ENCODE data around the gene RCAN1. TPM values are rescaled to one million over a fixed set of nuclear protein-coding genes. Genes with fewer than 3 reads are reported as not detected.

RCAN1 gene
- total RNA-seq, 1 donor: 3.2 TPM

- no peak for DNase-seq (ENCODE audit: low read depth in 2 of 3, low spot score in 2 of 3)
These were observed 93.4 kb downstream of the RCAN1 start for GRCh38 chr21:34521561-34521960.

GRCh38 chr21:34520764-34521508 lies 94.0 kb downstream of the RCAN1 start:
- peak in 1 of 3 donors; percentile 56 for DNase-seq (ENCODE audit: low read depth in 2 of 3, low spot score in 2 of 3)

- no peak for DNase-seq (ENCODE audit: low read depth in 2 of 3, low spot score in 2 of 3)
These were observed 94.6 kb downstream of the RCAN1 start for GRCh38 chr21:34520281-34520680.

GRCh38 chr21:34519694-34520093 lies 95.2 kb downstream of the RCAN1 start:
- no peak for DNase-seq (ENCODE audit: low read depth in 2 of 3, low spot score in 2 of 3)

- DNase-seq (ENCODE audit: low read depth in 2 of 3, low spot score in 2 of 3): no peak
These were observed 95.9 kb downstream of the RCAN1 start for GRCh38 chr21:34519016-34519415.

GRCh38 chr21:34518301-34518700 lies 96.6 kb downstream of the RCAN1 start:
- DNase-seq (ENCODE audit: low read depth in 2 of 3, low spot score in 2 of 3): no peak

GRCh38 chr21:34517491-34518245 lies 97.2 kb downstream of the RCAN1 start:
- peak in 2 of 3 donors; percentile 14 to 60 for DNase-seq (ENCODE audit: low read depth in 2 of 3, low spot score in 2 of 3)

GRCh38 chr21:34517039-34517438 lies 97.9 kb downstream of the RCAN1 start:
- no peak for DNase-seq (ENCODE audit: low read depth in 2 of 3, low spot score in 2 of 3)

GRCh38 chr21:34514576-34515115 lies 100.3 kb downstream of the RCAN1 start:
- DNase-seq (ENCODE audit: low read depth in 2 of 3, low spot score in 2 of 3): no peak

GRCh38 chr21:34513129-34513675 lies 101.7 kb downstream of the RCAN1 start:
- no peak for DNase-seq (ENCODE audit: low read depth in 2 of 3, low spot score in 2 of 3)

GRCh38 chr21:34511787-34512455 lies 103.0 kb downstream of the RCAN1 start, which contains the start of gene KCNE1:
Gene KCNE1, minus strand, starts transcription at chr21:34512210. Its CDS starts 62,576 bp downstream, at chr21:34449634.
- DNase-seq (ENCODE audit: low read depth in 2 of 3, low spot score in 2 of 3): no peak

- no peak for DNase-seq (ENCODE audit: low read depth in 2 of 3, low spot score in 2 of 3)
These were observed 103.7 kb downstream of the RCAN1 start for GRCh38 chr21:34511181-34511580.

GRCh38 chr21:34510148-34511142 lies 104.5 kb downstream of the RCAN1 start:
- DNase-seq (ENCODE audit: low read depth in 2 of 3, low spot score in 2 of 3): peak in 2 of 3 donors; percentile 53 to 77

- DNase-seq (ENCODE audit: low read depth in 2 of 3, low spot score in 2 of 3): no peak
These were observed 105.8 kb downstream of the RCAN1 start for GRCh38 chr21:34509151-34509550.

- no peak for DNase-seq (ENCODE audit: low read depth in 2 of 3, low spot score in 2 of 3)
These were observed 110.3 kb downstream of the RCAN1 start for GRCh38 chr21:34504595-34504994.

GRCh38 chr21:34502480-34503106 lies 112.3 kb downstream of the RCAN1 start:
- DNase-seq (ENCODE audit: low read depth in 2 of 3, low spot score in 2 of 3): no peak

- DNase-seq (ENCODE audit: low read depth in 2 of 3, low spot score in 2 of 3): no peak
These were observed 113.2 kb downstream of the RCAN1 start for GRCh38 chr21:34501716-34502115.

GRCh38 chr21:34500191-34500590 lies 114.7 kb downstream of the RCAN1 start:
- no peak for DNase-seq (ENCODE audit: low read depth in 2 of 3, low spot score in 2 of 3)

- DNase-seq (ENCODE audit: low read depth in 2 of 3, low spot score in 2 of 3): no peak
These were observed 115.8 kb downstream of the RCAN1 start for GRCh38 chr21:34499116-34499515.
